Stimulated activated CD4-positive, alpha-beta T cell treated with anti-CD3 and anti-CD28 coated beads, Interleukin-2, amount 100 ng/mL, for 4 hours (primary cell): ENCODE measurements around the gene LTBP1.
"Not testable (repeated sequence)": the region's sequence is repeated elsewhere in the genome, so short reads cannot be mapped to it uniquely, and the experiment has no call there.

Source experiments
- DNase-seq: peaks from one replicate; pipeline ENCODE4 v3.0.0-alpha.2; 2020; ENCODE audit warnings: low read depth

The LTBP1 gene

DNA sequence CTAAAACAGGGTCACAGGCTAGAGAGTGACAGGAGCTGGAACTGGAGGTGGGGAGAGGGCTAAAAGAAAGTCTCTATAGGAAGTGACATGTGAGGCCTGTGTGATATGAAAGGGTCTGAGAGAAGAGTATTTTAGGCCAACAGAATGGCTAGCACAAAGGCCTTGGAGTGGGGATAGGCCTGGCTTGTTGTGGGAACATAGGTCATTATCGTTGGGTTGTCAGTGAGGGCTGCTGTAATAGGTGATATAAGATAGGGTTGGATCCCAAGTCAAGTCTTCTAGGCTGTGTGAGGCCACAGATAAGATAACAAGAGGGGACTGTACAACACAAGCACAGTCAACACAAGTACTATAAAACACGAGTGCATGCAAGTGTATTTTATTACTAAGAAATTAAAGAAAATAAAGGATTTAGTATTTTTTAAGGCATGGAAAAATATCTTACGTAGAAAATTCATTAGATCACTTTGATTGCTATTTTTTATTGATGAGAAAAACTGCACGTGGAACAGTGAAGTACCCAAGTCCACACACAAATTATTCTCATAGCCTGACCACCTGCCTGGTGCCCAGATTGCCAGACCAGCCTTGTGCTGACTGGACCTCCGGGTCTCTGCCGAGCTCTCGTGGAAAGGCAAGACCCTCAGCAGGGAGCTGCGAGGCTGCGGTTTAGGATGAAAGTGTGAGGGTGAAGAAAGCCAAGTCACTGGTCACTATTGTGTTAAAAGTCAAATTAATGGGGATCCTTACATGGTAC is 14.1 kb downstream of the LTBP1 start:
- DNase-seq: no peak

DNA sequence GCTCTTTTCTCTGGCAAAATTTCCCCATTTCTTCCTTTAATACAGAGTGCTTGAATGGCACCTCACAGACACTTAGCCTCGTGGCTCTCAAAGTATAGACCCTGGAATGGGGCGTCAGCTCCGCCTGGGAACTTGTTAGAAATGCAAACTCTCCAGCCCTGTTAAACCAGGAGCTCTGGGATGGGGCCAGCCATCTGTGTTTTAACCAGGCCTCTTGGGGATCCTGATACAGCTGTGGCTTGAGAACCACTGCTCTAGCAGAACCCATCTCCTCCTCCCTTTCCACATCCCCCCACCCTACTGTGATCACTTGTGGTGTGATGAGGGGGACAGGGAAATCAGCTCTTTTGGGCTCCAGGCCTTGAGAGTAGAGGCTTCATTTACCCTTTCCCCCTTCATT is 15.9 kb downstream of the LTBP1 start:
- DNase-seq: no peak

DNA sequence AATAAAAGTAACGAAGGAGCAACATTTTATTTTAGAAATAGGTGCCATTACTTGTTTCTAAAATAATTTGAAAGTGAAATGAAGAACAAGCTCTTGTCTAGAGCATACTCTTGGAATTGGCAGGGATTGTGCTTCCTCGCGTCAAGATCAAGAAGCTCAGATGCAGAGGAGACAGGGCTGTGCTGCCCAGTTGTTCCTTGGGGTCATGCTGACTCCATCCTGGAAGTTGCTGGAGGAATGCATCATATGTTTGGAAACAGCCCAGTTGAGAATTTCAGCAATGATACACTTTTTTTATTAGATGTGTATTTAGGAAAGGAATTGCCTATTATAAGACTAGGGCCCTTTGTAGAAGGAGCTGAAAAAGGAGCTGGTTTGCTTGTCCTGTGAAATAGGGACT is 17.2 kb downstream of the LTBP1 start:
- no peak for DNase-seq

DNA sequence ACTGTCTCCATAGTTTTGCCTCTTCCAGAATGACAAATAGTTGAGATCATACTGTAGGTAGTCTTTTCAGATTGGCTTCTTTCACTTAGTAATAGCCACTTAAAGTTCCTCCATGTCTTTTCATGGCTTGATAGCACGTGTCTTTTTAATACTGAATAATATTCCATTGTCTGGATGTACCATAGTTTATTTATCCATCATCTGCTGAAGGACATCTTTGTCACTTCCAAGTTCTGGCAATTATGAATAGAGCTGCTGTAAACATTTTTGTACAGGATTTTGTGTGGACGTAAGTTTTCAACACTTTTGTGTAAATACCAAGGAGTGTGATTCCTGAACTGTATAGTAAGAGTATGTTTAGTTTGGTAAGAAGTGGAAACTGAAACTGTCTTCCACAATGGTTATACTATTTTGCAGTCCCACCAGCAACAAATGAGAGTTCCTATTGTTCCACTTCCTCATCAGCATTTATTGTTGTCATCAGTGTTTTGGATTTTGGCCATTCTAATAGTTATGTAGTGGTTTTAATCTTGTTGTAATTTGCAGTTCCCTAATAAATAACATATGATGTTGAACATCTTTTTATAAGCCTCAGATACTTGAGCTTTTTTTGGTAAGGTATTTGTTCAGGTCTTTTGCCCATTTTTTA is 18.9 kb downstream of the LTBP1 start:
- DNase-seq: no peak

DNA sequence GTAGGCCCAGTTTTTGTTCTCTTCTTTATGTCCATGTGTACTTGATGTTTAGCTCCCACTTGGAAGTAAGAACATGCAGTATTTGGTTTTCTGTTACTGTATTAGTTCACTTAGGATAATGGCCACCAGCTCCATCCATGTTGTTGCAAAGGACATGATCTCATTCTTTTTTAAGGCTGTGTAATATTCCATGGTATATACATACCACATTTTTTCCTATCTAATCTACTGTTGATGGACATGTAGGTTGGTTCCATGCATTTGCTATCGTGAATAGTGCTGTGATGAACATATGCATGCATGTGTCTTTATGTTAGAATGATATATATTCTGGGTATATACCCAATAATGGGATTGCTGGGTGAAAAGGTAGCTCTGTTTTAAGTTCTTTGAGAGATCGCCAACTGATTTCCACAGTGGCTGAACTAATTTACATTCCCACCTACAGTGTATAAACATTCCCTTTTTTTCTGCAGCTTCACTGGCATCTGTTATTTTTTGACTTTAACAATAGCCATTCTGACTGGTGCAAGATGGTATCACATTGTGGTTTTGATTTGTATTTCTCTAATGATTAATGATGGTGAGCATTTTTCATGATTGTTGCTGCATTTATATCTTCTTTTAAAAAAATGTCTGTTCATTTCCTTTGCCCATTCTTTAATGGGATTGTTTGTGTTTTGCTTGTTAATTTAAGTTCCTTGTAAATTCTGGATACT is 22.9 kb downstream of the LTBP1 start:
- DNase-seq: no peak

DNA sequence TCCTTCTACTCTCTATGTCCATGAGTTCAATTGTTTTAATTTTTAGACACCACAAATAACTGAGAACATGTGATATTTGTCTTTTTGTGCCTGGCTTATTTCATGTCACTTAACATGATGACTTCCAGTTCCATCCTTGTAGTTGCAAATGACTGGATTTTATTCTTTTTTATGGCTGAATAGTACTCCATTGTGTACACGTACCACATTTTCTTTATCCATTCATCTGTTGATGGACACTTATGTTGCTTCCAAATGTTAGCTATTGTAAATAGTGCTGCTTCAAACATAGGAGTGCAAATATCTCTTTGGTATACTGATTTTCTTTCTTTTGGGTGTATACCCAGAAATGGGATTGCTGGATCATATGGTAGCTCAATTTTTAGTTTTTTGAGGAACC is 27.0 kb downstream of the LTBP1 start:
- not testable (repeated sequence) for DNase-seq

DNA sequence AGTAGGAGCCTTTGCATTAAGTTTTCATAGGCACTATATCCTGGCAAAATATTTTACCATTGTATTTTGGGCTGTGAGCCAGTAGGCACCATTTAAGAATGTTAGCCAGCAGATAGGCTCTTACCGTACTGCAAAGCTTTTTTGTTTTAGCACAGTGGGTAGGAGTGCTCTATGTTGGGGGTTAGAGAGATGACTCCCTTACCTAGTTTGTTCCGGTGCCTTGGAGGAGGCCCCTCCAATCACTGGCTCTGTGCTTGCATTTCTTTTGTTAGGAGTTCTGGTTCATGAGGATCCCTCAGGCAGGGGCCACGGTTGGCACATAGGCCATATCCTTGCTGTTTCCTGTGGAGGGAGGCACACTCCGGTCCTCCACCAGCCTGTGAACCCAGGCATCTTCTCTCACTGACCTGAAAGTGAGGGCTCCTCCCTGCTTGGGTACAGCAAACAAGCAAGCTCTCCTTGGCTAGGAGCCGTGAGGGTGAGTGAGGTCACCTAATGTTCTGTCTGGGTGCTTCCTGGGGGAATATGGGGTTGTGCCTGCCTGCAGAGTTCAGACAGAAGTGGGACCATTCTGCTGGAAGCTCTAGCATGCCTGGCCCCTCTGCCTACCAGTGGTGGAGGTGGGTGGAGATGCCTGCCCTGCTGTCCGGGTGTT is 29.8 kb downstream of the LTBP1 start:
- DNase-seq: no peak

DNA sequence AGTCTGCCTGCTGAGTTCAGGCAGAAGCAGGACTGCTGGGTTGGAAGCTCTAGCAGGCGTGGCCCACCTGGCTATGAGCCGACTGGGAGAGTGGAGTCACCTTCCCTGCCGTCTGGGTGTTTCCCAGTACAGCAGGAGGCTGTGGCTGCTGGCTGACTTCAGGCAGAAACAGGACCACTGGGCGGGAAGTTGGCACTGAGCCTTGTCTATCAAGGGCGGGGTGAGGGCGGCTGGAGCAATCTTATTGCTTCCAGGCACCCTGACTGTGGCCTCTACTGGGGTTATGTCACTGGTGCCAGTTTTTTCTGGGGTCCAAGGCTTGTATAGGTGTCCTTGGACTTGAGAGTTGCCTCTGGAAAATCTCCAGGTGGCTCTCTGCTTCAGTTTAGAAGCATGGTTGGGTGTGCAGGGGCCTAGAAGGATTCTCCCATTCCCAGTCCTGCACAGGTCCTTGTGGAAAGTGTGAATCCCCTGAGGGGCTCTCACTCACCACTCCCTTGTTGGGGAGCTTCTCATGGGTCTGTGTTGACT is 30.5 kb downstream of the LTBP1 start:
- no peak for DNase-seq

DNA sequence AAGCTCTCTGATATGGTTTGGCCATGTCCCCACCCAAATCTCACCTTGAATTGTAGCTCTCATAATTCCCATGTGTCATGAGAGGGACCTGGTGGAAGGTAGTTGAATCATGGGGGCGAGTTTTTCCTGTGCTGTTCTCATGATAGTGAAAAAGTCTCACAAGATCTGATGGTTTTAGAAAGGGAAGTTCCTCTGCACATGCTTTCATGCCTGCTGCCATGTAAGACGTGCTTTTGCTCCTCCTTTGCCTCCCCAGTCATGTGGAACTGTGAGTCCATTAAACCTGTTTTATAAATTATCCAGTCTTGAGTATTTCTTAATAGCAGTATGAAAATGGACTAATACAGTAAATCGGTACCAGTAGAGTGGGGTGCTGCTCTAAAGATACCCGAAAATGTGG is 34.9 kb downstream of the LTBP1 start:
- no peak for DNase-seq

DNA sequence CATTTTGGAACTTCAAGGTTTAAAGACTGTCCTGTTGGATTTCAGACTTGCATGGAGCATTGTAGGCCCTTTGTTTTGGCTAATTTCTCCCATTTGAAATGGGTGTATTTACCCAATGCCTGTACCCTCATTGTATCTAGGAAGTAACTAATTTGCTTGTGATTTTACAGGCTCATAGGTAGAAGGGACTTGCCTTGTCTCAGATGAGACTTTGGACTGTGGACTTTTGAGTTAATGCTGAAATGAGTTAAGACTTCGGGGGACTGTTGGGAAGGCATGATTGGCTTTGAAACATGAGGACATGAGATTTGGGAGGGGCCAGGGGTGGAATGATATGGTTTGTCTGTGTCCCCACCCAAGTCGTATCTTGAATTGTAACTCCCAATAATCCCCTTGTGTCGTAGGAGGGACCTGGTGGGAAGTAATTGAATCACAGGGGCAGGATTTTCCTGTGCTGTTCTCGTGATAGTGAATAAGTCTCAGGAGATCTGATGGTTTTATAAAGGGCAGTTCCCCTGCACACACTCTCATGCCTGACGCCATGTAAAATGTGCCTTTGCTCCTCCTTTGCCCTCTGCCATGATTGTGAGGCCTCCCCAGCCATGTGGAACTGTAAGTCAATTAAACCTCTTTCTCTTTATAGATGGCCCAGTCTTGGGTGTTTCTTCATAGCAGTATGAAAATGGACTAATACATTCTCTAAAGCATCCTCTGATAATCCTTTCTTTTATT is 36.6 kb downstream of the LTBP1 start:
- DNase-seq: not testable (repeated sequence)

DNA sequence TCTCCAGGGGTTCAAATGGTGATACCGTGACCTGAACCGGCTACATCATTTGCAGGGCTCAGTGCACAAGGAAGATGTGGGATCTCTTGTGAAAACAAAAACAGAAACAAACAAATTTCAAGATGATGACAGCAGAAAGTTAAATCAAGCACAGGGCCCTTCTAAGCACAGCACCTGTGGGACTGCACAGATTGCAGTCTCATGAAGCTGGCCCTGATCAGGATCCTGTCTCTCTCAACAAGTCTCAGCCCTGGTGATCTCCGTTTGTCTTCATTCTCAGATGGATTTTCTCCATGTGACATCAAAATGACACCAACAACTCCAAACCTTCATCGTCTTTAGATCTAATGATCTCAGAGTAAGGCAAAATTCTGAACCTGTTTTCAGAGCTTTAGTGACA is 39.7 kb downstream of the LTBP1 start:
- DNase-seq: no peak

DNA sequence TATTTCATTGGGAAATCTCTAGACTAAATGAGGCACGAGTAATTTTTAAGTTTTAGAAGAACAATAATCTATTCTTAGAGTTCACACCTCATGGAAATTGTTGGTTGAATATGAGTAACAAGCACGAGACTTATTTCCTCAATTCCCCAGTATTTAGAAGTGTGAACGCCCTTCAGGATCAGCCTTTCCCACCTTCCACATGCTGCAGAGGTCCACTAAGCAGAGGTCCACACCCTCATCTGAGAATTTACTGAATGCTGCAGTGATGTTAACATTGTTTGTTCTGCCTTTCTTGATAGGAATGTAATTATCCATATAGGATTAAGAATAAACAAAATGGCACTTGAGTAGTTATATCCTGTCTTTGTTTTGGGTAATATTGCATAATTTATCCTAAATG is 41.8 kb downstream of the LTBP1 start:
- no peak for DNase-seq

DNA sequence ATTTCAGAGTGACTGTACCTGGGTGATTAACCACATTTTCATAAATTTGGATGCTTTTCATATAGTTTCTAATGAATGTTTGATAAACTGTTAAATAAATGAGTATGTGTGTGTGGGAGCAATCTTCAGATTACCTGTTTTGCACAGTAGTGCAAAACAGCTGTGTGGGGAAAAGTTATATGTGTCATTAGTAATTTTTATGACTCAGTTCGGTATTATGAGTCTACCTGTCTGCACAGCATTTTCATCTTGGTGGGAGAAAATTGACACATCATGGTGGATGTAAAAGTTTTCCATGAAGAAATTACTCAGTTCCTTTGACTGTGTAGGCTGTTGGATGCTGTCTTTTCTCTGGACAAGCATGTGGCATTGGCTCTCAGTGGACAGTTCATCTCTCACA is 43.8 kb downstream of the LTBP1 start:
- no peak for DNase-seq

DNA sequence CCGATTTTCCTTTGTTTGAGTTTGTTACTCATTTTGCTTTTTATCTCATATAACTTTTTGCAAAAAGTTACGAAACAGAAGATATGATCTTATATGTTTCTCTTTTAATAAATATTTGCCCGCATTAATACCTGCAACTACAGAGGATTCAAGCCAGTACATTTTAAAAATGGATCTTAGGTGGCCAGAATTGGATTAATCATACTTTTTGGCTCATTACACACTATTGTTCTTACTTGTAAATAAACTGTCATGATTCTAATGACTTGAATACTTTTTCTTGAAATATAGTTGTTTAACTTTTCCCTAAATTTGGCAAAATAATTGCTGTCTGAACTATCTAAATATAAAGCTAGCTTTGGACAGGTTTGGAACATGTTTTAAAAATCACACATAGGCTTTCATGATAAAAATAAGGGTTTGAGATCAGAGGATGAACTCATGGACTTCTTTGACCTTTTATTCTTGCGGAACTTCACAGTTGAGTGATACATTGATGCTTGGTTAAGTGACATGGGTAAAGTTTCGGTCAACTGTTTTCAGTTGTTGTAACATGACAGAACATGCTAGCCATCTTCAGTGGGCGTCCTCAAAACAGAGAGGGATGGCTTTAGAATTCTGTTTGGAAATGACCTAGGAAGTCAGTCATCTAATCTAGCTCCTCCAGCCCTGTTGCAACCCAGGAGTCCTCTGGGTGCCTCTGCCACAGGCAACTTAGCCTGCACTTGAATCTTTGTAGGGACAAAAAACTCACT is 44.5 kb downstream of the LTBP1 start:
- DNase-seq: no peak

DNA sequence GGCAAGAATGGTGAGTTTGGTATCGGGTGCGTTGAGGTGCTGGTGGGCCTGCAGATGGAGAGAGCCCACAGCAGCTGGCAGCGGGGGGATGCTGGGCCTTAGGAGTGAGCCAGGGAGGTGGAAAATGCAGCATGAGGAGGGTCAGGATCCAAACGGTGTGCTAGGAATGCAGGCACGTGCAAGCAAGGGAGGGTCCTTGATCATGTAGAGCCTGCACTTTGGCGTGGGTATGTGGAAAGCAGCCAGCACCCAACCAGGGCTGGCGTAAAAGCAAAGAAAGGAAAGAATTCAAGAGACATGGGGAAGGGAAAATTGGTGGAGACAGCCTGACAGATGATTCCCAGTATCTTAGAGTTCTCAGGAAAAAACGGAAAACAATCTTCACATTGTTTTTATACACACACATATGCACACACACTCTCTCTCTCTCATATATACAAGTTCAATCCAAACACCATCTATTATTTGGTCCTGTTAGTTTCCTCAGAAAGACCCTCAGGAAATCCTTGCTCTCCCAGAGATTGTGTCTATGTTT is 46.3 kb downstream of the LTBP1 start:
- DNase-seq: no peak

DNA sequence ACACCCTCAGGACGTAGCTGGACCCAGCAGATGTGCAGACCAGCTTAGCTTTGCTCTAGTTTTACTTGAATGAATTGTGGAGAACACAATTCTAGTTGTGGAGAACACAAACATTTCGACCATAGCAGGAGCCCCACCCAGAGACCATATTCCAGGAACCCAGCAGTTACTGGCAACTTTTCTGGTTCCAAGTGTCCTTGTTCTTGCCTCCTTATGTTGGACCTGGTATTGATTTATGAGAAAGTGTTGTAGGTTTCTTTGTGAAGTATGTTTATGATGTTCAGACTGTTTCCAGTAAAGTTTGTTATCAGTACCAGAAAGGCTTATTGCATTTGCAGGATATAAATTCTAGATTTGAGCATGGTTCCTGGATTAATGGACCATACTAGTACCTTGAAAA is 51.0 kb downstream of the LTBP1 start:
- DNase-seq: no peak

DNA sequence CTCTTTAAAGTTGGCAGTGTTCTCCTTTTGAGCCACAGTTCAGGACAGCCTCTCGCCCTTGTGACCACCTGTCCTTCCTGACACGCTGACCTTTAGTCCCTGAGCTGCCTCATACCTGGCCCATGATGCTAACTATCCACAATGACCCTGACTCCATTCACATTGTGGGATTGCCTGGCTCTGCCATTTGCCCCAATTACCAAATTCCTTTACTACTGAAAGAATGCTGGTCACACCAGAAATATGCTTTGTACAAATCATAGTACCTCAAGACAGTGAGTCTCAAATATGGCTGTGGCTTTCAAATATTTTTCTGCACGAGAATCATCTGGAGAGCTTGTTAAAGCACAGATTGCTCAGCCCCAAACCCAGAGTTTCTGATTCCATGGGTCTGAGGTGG is 54.2 kb downstream of the LTBP1 start:
- no peak for DNase-seq

DNA sequence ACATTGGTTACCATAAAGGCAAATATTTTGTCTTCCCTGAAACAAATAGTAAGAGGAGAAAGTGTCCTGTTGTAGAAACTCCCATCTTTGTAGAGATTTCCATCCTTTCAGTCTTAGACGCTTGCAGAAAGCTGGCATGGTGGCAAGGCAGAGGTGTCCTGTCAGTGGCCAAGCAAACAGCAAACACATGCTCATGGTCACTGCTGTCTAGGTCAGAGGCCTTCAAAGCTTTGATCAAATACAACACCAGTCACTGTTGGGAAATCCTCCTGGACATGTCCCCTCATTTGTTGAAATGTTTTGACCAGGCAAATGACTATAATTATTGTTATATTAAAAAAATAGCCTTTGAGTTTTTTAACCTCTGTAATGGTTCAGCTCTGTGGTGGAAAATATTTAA is 55.1 kb downstream of the LTBP1 start:
- no peak for DNase-seq

DNA sequence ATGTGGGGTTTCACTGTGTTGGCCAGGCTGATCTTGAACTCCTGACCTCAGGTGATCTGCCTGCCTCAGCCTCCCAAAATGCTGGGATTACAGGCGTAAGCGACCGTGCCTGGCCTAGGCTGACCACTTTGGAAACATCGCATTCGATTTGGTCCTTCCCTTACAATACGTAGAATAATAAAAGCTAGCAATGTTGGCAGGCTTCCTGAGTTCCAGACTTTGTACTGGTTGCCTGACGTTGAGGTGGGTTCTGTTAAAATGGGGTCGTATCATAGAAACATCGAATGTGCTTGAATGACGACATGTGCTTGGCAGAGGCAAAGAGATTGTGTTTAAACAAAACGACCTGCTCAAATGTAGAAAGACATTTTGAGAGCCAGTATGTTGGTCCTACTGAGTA is 56.1 kb downstream of the LTBP1 start:
- no peak for DNase-seq

DNA sequence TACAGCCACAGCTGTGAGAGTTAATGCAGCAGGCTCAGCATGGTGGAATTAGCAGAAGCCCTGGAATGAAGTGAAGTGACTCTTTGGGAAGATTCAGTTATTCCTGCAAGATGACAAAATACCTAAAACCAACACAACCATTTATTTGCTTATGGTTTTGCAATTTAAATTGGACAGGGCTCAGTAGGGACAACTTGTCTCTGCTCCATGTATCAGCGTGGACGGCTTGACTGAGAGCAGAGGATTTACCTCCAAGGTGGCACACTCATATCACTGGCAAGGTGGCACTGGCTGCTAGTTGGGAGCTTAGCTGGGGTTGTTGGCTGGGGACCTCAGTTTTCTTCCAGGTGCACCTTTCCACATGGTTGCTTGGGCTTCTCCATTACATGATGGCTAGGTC is 58.3 kb downstream of the LTBP1 start:
- no peak for DNase-seq

DNA sequence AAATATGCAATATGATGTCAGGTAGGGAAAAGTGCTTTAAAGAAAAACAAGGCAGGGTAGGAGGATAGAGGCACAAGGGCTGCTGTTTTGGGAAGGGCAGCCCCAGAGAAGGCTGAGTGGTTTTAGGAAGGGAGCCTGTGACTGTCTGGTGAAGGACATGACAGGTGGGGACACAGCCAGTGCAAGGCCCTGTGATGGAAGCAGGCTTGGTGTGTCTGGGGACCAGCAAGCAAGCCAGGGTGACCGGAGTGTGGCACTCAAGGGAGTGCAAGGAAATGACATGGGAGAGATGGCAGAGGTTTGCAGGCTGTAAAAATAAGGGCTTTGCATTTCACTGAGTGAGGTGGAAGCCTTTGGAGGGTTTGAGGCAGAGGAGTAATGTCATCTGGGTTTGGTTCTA is 62.0 kb downstream of the LTBP1 start:
- no peak for DNase-seq
